ENCODE results near the gene DSTYK.

Gene DSTYK

GRCh38 chr1:205239078-205239477, 27.6 kb upstream of the DSTYK start:
- Histone ChIP-seq H2AK5ac (ENCODE audit: low read length, severe bottlenecking) (no peak overlapping the region), H3K4me2 (ENCODE audit: low read length, poor library complexity, severe bottlenecking) (no peak overlapping the region), H3K4me3 (ENCODE audit: insufficient read depth in 1 of 2, low read depth in 1 of 2, low read length in 2 of 2) (no peak overlapping the region), H3K18ac (ENCODE audit: low read depth in 1 of 2, low read length in 2 of 2) (no peak overlapping the region), H3K4ac (ENCODE audit: low read depth in 1 of 2, low read length in 2 of 2) (no peak overlapping the region), H3K4me1 (ENCODE audit: control insufficient read depth, insufficient read depth, low read depth, low read length) (peaks cover 8% of the 10 kb centered on the region), H3K27ac (ENCODE audit: low read length, poor library complexity, severe bottlenecking) (no peak overlapping the region), H3K9me3 (ENCODE audit: control insufficient read depth, low read length) (no peaks in the 10 kb centered on the region), H3K79me1 (replicated peaks; ENCODE audit: low read length, poor library complexity, severe bottlenecking) (peaks cover 18% of the 10 kb centered on the region), H2BK12ac (ENCODE audit: low read length in 2 of 2) (no peak overlapping the region), H2AFZ (ENCODE audit: low read depth, low read length) (no peak overlapping the region), H4K8ac (ENCODE audit: low read length) (no peak overlapping the region), H3K23ac (ENCODE audit: low read length in 2 of 2) (no peak overlapping the region), H3K36me3 (ENCODE audit: control insufficient read depth in 1 of 2, insufficient read depth in 2 of 2, low read depth in 1 of 2, low read length in 2 of 2) (peaks cover 0 to 7% of the 10 kb centered on the region in 2 experiments), H2BK5ac (ENCODE audit: low read depth, low read length, poor library complexity, severe bottlenecking) (no peak overlapping the region), H3K14ac (ENCODE audit: low read length in 2 of 2) (no peak overlapping the region), H4K91ac (ENCODE audit: low read length) (no peak overlapping the region), H3K9ac (ENCODE audit: low read length) (no peak overlapping the region), H2BK120ac (ENCODE audit: low read depth, low read length) (no peak overlapping the region), H3K27me3 (ENCODE audit: control insufficient read depth in 1 of 2, insufficient read depth in 1 of 2, low read length in 2 of 2) (no peaks in the 10 kb centered on the region), H2BK15ac (ENCODE audit: low read depth, poor library complexity, severe bottlenecking) (no peak overlapping the region)
- WGBS = 95% methylated on average over 3 of the region's 3 CpGs
- no peak for DNase-seq

- no peaks in the 10 kb centered on the region for H3K9me3 ChIP-seq (ENCODE audit: control insufficient read depth, low read length)
- 87% methylated on average over 12 of the region's 12 CpGs for WGBS
- H3K27me3 ChIP-seq (ENCODE audit: control insufficient read depth in 1 of 2, insufficient read depth in 1 of 2, low read length in 2 of 2) = no peaks in the 10 kb centered on the region
- no peak overlapping the region for H3K23ac ChIP-seq (ENCODE audit: low read length in 2 of 2)
- DNase-seq = no peak
- no peak overlapping the region for H2BK120ac ChIP-seq (ENCODE audit: low read depth, low read length)
- no peak overlapping the region for H3K27ac ChIP-seq (ENCODE audit: low read length, poor library complexity, severe bottlenecking)
- H3K4ac ChIP-seq (ENCODE audit: low read depth in 1 of 2, low read length in 2 of 2) = no peak overlapping the region
- H3K14ac ChIP-seq (ENCODE audit: low read length in 2 of 2) = no peak overlapping the region
- H2AFZ ChIP-seq (ENCODE audit: low read depth, low read length) = no peak overlapping the region
- H2BK5ac ChIP-seq (ENCODE audit: low read depth, low read length, poor library complexity, severe bottlenecking) = no peak overlapping the region
- H4K91ac ChIP-seq (ENCODE audit: low read length) = no peak overlapping the region
- no peak overlapping the region for H3K4me2 ChIP-seq (ENCODE audit: low read length, poor library complexity, severe bottlenecking)
- no peak overlapping the region for H2BK12ac ChIP-seq (ENCODE audit: low read length in 2 of 2)
- H3K18ac ChIP-seq (ENCODE audit: low read depth in 1 of 2, low read length in 2 of 2) = no peak overlapping the region
- peaks cover 0 to 7% of the 10 kb centered on the region in 2 experiments for H3K36me3 ChIP-seq (ENCODE audit: control insufficient read depth in 1 of 2, insufficient read depth in 2 of 2, low read depth in 1 of 2, low read length in 2 of 2)
- H3K9ac ChIP-seq (ENCODE audit: low read length) = no peak overlapping the region
- no peak overlapping the region for H2AK5ac ChIP-seq (ENCODE audit: low read length, severe bottlenecking)
- peaks cover 8% of the 10 kb centered on the region for H3K4me1 ChIP-seq (ENCODE audit: control insufficient read depth, insufficient read depth, low read depth, low read length)
- peaks cover 14% of the 10 kb centered on the region for H3K79me1 ChIP-seq (replicated peaks; ENCODE audit: low read length, poor library complexity, severe bottlenecking)
- no peak overlapping the region for H2BK15ac ChIP-seq (ENCODE audit: low read depth, poor library complexity, severe bottlenecking)
- H3K4me3 ChIP-seq (ENCODE audit: insufficient read depth in 1 of 2, low read depth in 1 of 2, low read length in 2 of 2) = no peak overlapping the region
- no peak overlapping the region for H4K8ac ChIP-seq (ENCODE audit: low read length)
Measured at GRCh38 chr1:205237526-205238484, 26.3 kb upstream of the DSTYK start.

- Histone ChIP-seq H3K23ac (ENCODE audit: low read length in 2 of 2) (no peak overlapping the region), H3K4ac (ENCODE audit: low read depth in 1 of 2, low read length in 2 of 2) (no peak overlapping the region), H3K4me1 (ENCODE audit: control insufficient read depth, insufficient read depth, low read depth, low read length) (peaks cover 8% of the 10 kb centered on the region), H2BK5ac (ENCODE audit: low read depth, low read length, poor library complexity, severe bottlenecking) (no peak overlapping the region), H3K14ac (ENCODE audit: low read length in 2 of 2) (no peak overlapping the region), H3K18ac (ENCODE audit: low read depth in 1 of 2, low read length in 2 of 2) (no peak overlapping the region), H3K27me3 (ENCODE audit: control insufficient read depth in 1 of 2, insufficient read depth in 1 of 2, low read length in 2 of 2) (no peaks in the 10 kb centered on the region), H3K4me3 (ENCODE audit: insufficient read depth in 1 of 2, low read depth in 1 of 2, low read length in 2 of 2) (no peak overlapping the region), H4K91ac (ENCODE audit: low read length) (no peak overlapping the region), H3K4me2 (ENCODE audit: low read length, poor library complexity, severe bottlenecking) (no peak overlapping the region), H2AFZ (ENCODE audit: low read depth, low read length) (no peak overlapping the region), H3K27ac (ENCODE audit: low read length, poor library complexity, severe bottlenecking) (no peak overlapping the region), H2BK15ac (ENCODE audit: low read depth, poor library complexity, severe bottlenecking) (no peak overlapping the region), H3K36me3 (ENCODE audit: control insufficient read depth in 1 of 2, insufficient read depth in 2 of 2, low read depth in 1 of 2, low read length in 2 of 2) (peaks cover 0 to 6% of the 10 kb centered on the region in 2 experiments), H2AK5ac (ENCODE audit: low read length, severe bottlenecking) (no peak overlapping the region), H3K9me3 (ENCODE audit: control insufficient read depth, low read length) (no peaks in the 10 kb centered on the region), H2BK12ac (ENCODE audit: low read length in 2 of 2) (no peak overlapping the region), H4K8ac (ENCODE audit: low read length) (no peak overlapping the region), H3K79me1 (replicated peaks; ENCODE audit: low read length, poor library complexity, severe bottlenecking) (peaks cover 15% of the 10 kb centered on the region), H2BK120ac (ENCODE audit: low read depth, low read length) (no peak overlapping the region), H3K9ac (ENCODE audit: low read length) (no peak overlapping the region)
- no peak for DNase-seq
- WGBS = 92% methylated on average over 3 of the region's 4 CpGs
Measured at GRCh38 chr1:205236951-205237475, 25.5 kb upstream of the DSTYK start.

- Histone ChIP-seq H3K9ac (ENCODE audit: low read length) (no peak overlapping the region), H3K36me3 (ENCODE audit: control insufficient read depth in 1 of 2, insufficient read depth in 2 of 2, low read depth in 1 of 2, low read length in 2 of 2) (peaks cover 0 to 1% of the 10 kb centered on the region in 2 experiments), H4K91ac (ENCODE audit: low read length) (no peak overlapping the region), H3K27ac (ENCODE audit: low read length, poor library complexity, severe bottlenecking) (no peak overlapping the region), H4K8ac (ENCODE audit: low read length) (no peak overlapping the region), H3K4ac (ENCODE audit: low read depth in 1 of 2, low read length in 2 of 2) (no peak overlapping the region), H3K27me3 (ENCODE audit: control insufficient read depth in 1 of 2, insufficient read depth in 1 of 2, low read length in 2 of 2) (no peaks in the 10 kb centered on the region), H2BK12ac (ENCODE audit: low read length in 2 of 2) (no peak overlapping the region), H3K79me1 (replicated peaks; ENCODE audit: low read length, poor library complexity, severe bottlenecking) (peaks cover 17% of the 10 kb centered on the region), H3K4me3 (ENCODE audit: insufficient read depth in 1 of 2, low read depth in 1 of 2, low read length in 2 of 2) (no peak overlapping the region), H2AFZ (ENCODE audit: low read depth, low read length) (no peak overlapping the region), H3K4me1 (ENCODE audit: control insufficient read depth, insufficient read depth, low read depth, low read length) (peaks cover 8% of the 10 kb centered on the region), H3K23ac (ENCODE audit: low read length in 2 of 2) (no peak overlapping the region), H2AK5ac (ENCODE audit: low read length, severe bottlenecking) (no peak overlapping the region), H2BK5ac (ENCODE audit: low read depth, low read length, poor library complexity, severe bottlenecking) (no peak overlapping the region), H3K9me3 (ENCODE audit: control insufficient read depth, low read length) (no peaks in the 10 kb centered on the region), H3K14ac (ENCODE audit: low read length in 2 of 2) (no peak overlapping the region), H3K18ac (ENCODE audit: low read depth in 1 of 2, low read length in 2 of 2) (no peak overlapping the region), H3K4me2 (ENCODE audit: low read length, poor library complexity, severe bottlenecking) (no peak overlapping the region), H2BK15ac (ENCODE audit: low read depth, poor library complexity, severe bottlenecking) (no peak overlapping the region), H2BK120ac (ENCODE audit: low read depth, low read length) (no peak overlapping the region)
- no peak for DNase-seq
- 97% methylated on average over 8 of the region's 8 CpGs for WGBS
Measured at GRCh38 chr1:205236526-205236925, 25.0 kb upstream of the DSTYK start.

Data from mesenchymal stem cell (in vitro differentiated cells and primary cell).